ENCODE data around the gene TBC1D30.

DNA sequence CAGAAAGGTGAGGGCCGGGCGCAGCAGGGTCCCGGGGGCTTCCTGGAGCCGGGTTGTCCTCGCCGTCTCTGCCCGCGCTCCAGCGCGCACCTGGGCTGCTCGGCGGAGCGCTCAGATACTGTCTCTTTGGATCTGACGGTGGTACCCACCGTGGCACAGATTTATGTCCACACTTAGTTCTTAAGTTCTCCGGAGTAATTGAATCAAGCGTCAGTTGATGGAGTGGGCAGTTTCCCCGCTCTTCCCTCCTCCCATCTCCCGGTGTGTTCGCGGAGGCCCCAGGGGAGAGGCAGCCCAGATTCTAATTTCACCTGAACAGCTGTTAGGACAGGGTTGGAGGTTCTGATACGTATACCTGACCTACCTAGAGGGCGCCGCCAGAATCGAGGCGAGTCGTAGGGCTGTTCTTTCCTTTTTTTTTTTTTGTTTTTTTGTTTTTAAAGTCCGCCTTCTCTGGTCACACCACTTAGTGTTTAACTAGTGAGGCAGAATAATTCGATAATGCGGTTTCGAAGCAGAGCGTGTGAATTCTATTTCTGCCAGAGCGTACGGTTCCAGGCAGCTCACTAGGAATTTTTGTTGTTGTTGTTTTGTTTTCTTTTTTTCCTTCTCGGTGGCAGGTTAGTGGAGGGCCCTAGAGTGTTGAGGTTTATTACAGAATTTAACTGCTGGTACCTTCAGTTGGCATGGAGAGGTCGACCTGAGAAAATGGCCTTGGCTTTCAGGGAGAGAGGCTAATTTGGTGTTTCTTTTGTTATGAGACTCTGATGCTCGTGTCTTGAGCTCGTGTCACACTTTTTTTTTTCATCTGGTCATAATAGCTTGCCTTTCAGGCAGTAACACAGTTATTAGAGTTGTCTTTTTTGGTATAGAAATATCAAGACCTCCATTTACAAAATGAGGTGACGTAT lies 42.9 kb upstream of the TBC1D30 start:
- no peak for TF ChIP-seq POLR2A (IDR thresholded peaks at IDR 0.05)
- no peak for TF ChIP-seq CTCF (IDR thresholded peaks at IDR 0.05)
